CD4-positive, alpha-beta T cell treated with Interleukin-6 for 4 hours (primary cell): ENCODE results near the gene RADIL.

Experiments
- DNase-seq: peaks from one replicate; pipeline ENCODE4 v3.0.0-alpha.2; 2020; ENCODE audit warnings: mixed read lengths

Gene RADIL

GRCh38 chr7:4749363-4749762 lies 134.2 kb downstream of the RADIL start:
- DNase-seq, result no peak
